MM.1S (cell line): ENCODE measurements around the gene GRB10.

Source experiments
- DNase-seq: peaks from one replicate; pipeline ENCODE4 v3.0.0-alpha.2; 2015
- H2AFZ ChIP-seq: fragments of 300-600 bp; sonication (generic); 2 replicates; pipeline ENCODE4 v1.6.0; 2016; ENCODE audit warnings: antibody characterized with exemption, low read length
- H3F3A ChIP-seq: fragments of 300-600 bp; sonication (generic); 2 replicates; pipeline ENCODE4 v1.6.1; 2016; ENCODE audit warnings: mild to moderate bottlenecking, antibody characterized with exemption, low read length, moderate library complexity, mixed read lengths; ENCODE audit not compliant: insufficient read depth
- H3K27ac ChIP-seq: fragments of 300-600 bp; sonication (generic); 2 replicates; pipeline ENCODE4 v1.5.1; 2016; ENCODE audit warnings: mild to moderate bottlenecking, low read length
- H3K27me3 ChIP-seq: fragments of 300-600 bp; sonication (generic); replicated peaks from 2 replicates; pipeline ENCODE4 v1.6.0; 2016; ENCODE audit warnings: low read length; ENCODE audit not compliant: insufficient read depth
- H3K36me3 ChIP-seq: fragments of 300-600 bp; sonication (generic); replicated peaks from 2 replicates; pipeline ENCODE4 v1.6.1; 2016; ENCODE audit warnings: mild to moderate bottlenecking, low read length, mixed read lengths; ENCODE audit not compliant: insufficient read depth
- H3K4me1 ChIP-seq: fragments of 300-600 bp; sonication (generic); 2 replicates; pipeline ENCODE4 v1.6.1; 2016; ENCODE audit warnings: low read length, mixed read lengths
- H3K4me2 ChIP-seq: fragments of 300-600 bp; sonication (generic); 2 replicates; pipeline ENCODE4 v1.6.0; 2016; ENCODE audit warnings: low read depth, low read length
- H3K4me3 ChIP-seq: fragments of 300-600 bp; sonication (generic); 2 replicates; pipeline ENCODE4 v1.5.1; 2016; ENCODE audit warnings: low read length, mixed read lengths
- H3K79me2 ChIP-seq: fragments of 300-600 bp; sonication (generic); 2 replicates; pipeline ENCODE4 v1.6.1; 2016; ENCODE audit warnings: mixed run types, low read length, mixed read lengths
- H3K9ac ChIP-seq: fragments of 300-600 bp; sonication (generic); 2 replicates; pipeline ENCODE4 v1.6.1; 2016; ENCODE audit warnings: low read length, mixed read lengths
- H3K9me2 ChIP-seq: fragments of 300-600 bp; sonication (generic); replicated peaks from 2 replicates; pipeline ENCODE4 v1.6.1; 2016; ENCODE audit warnings: mild to moderate bottlenecking, low read length, mixed read lengths; ENCODE audit not compliant: insufficient read depth
- H3K9me3 ChIP-seq: fragments of 300-600 bp; sonication (generic); replicated peaks from 2 replicates; pipeline ENCODE4 v1.6.1; 2016; ENCODE audit warnings: mild to moderate bottlenecking, low read length, mixed read lengths; ENCODE audit not compliant: insufficient read depth
- H4K20me1 ChIP-seq: fragments of 300-600 bp; sonication (generic); 2 replicates; pipeline ENCODE4 v1.6.1; 2016; ENCODE audit warnings: mild to moderate bottlenecking, low read length, moderate library complexity, mixed read lengths; ENCODE audit not compliant: insufficient read depth
- CTCF ChIP-seq: fragments of 300-600 bp; sonication (generic); IDR thresholded peaks from 2 replicates; pipeline ENCODE4 v1.5.1; 2016; ENCODE audit warnings: antibody characterized with exemption, low read length, mixed read lengths
- EZH2 ChIP-seq: fragments of 300-600 bp; sonication (generic); optimal IDR thresholded peaks from 2 replicates; pipeline ENCODE3; 2017; ENCODE audit warnings: low read depth, mild to moderate bottlenecking, antibody characterized with exemption, low read length, mixed read lengths
- EZH2phosphoT487 ChIP-seq: fragments of 300-600 bp; sonication (generic); IDR thresholded peaks from 2 replicates; pipeline ENCODE4 v1.6.1; 2018; ENCODE audit warnings: antibody characterized with exemption, low read length

The GRB10 gene

GRCh38 chr7:50733552-50733951 is 49.1 kb downstream of the GRB10 start:
- no peaks in the 10 kb centered on the region for H3K36me3 ChIP-seq
- H3K27ac ChIP-seq, result no peak overlapping the region
- H3K27me3 ChIP-seq, result no peaks in the 10 kb centered on the region
- no peak for TF ChIP-seq CTCF
- TF ChIP-seq EZH2, result no peak
- TF ChIP-seq EZH2phosphoT487, result no peak
- no peaks in the 10 kb centered on the region for H3K9me3 ChIP-seq
- no peak overlapping the region for H3K9ac ChIP-seq
- no peak overlapping the region for H3K4me3 ChIP-seq
- no peaks in the 10 kb centered on the region for H3K4me1 ChIP-seq
- H2AFZ ChIP-seq, result no peak overlapping the region
- no peaks in the 10 kb centered on the region for H3F3A ChIP-seq
- no peaks in the 10 kb centered on the region for H3K9me2 ChIP-seq
- H3K79me2 ChIP-seq, result no peaks in the 10 kb centered on the region
- DNase-seq, result no peak
- no peak overlapping the region for H3K4me2 ChIP-seq
- H4K20me1 ChIP-seq, result no peaks in the 10 kb centered on the region

GRCh38 chr7:50731703-50732582 is 50.8 kb downstream of the GRB10 start:
- Histone ChIP-seq H2AFZ (no peak overlapping the region), H4K20me1 (no peaks in the 10 kb centered on the region), H3K36me3 (no peaks in the 10 kb centered on the region), H3K9ac (no peak overlapping the region), H3K4me2 (no peak overlapping the region), H3K27ac (no peak overlapping the region), H3K9me3 (no peaks in the 10 kb centered on the region), H3F3A (no peaks in the 10 kb centered on the region), H3K4me3 (no peak overlapping the region), H3K79me2 (no peaks in the 10 kb centered on the region), H3K4me1 (no peaks in the 10 kb centered on the region), H3K27me3 (no peaks in the 10 kb centered on the region), H3K9me2 (no peaks in the 10 kb centered on the region)
- TF ChIP-seq EZH2phosphoT487 (no peak), CTCF (no peak), EZH2 (no peak)
- no peak for DNase-seq

- H3K9me3 ChIP-seq, result no peaks in the 10 kb centered on the region
- H4K20me1 ChIP-seq, result no peaks in the 10 kb centered on the region
- no peak overlapping the region for H2AFZ ChIP-seq
- no peak for TF ChIP-seq EZH2phosphoT487
- TF ChIP-seq EZH2, result no peak
- H3K4me3 ChIP-seq, result no peak overlapping the region
- H3K36me3 ChIP-seq, result no peaks in the 10 kb centered on the region
- no peaks in the 10 kb centered on the region for H3K4me1 ChIP-seq
- DNase-seq, result no peak
- no peak overlapping the region for H3K9ac ChIP-seq
- no peaks in the 10 kb centered on the region for H3K9me2 ChIP-seq
- no peaks in the 10 kb centered on the region for H3K27me3 ChIP-seq
- no peaks in the 10 kb centered on the region for H3F3A ChIP-seq
- H3K79me2 ChIP-seq, result no peaks in the 10 kb centered on the region
- H3K27ac ChIP-seq, result no peak overlapping the region
- no peak overlapping the region for H3K4me2 ChIP-seq
Measured at GRCh38 chr7:50730446-50731400, 52.0 kb downstream of the GRB10 start.
